GM18907 (cell line): ENCODE measurements around the gene SCAP.
A peak's percentile ranks its signal among the peaks of the same experiment; 100 is the strongest.

ENCODE experiments used
- ATAC-seq: cut with Tn5 transposase; IDR thresholded peaks from one replicate; pipeline ENCODE4 v1.9.1; 2021; ENCODE audit warnings: mild to moderate bottlenecking, moderate library complexity; ENCODE audit not compliant: unreplicated experiment

The SCAP gene

GRCh38 chr3:47404431-47404876 lies 71.3 kb downstream of the SCAP start:
- ATAC-seq: no peak

- ATAC-seq: no peak
Measured at GRCh38 chr3:47399531-47400270, 76.0 kb downstream of the SCAP start.

- no peak for ATAC-seq
Measured at GRCh38 chr3:47399016-47399415, 76.7 kb downstream of the SCAP start.

- ATAC-seq: no peak
Measured at GRCh38 chr3:47398228-47398627, 77.5 kb downstream of the SCAP start.

- no peak for ATAC-seq
Measured at GRCh38 chr3:47394881-47395280, 80.9 kb downstream of the SCAP start.

- no peak for ATAC-seq
Measured at GRCh38 chr3:47394140-47394870, 81.4 kb downstream of the SCAP start.

- ATAC-seq: no peak
Measured at GRCh38 chr3:47392933-47393332, 82.8 kb downstream of the SCAP start.

- ATAC-seq: no peak
Measured at GRCh38 chr3:47385796-47386195, 89.9 kb downstream of the SCAP start.

- no peak for ATAC-seq
Measured at GRCh38 chr3:47385007-47385406, 90.7 kb downstream of the SCAP start.

- ATAC-seq: no peak
Measured at GRCh38 chr3:47384425-47384824, 91.3 kb downstream of the SCAP start.

GRCh38 chr3:47381317-47382157 lies 94.2 kb downstream of the SCAP start:
- peak; percentile 66 for ATAC-seq

GRCh38 chr3:47380601-47381316 lies 95.0 kb downstream of the SCAP start, which contains the start of gene PTPN23:
Gene PTPN23 (plus strand): TSS chr3:47381021. CDS start chr3:47381097, 76 bp downstream.
- peak; percentile 83 for ATAC-seq

- no peak for ATAC-seq
Measured at GRCh38 chr3:47380026-47380600, 95.6 kb downstream of the SCAP start.

- no peak for ATAC-seq
Measured at GRCh38 chr3:47379411-47379899, 96.3 kb downstream of the SCAP start.

GRCh38 chr3:47378869-47379268 lies 96.9 kb downstream of the SCAP start:
- no peak for ATAC-seq

GRCh38 chr3:47377186-47377585 lies 98.6 kb downstream of the SCAP start:
- no peak for ATAC-seq

- no peak for ATAC-seq
Measured at GRCh38 chr3:47376393-47376792, 99.3 kb downstream of the SCAP start.

GRCh38 chr3:47374587-47374986 lies 101.2 kb downstream of the SCAP start:
- no peak for ATAC-seq

GRCh38 chr3:47370887-47371697 lies 104.6 kb downstream of the SCAP start:
- ATAC-seq: no peak
